NCI-H2227 (cell line): ENCODE measurements around the gene COL17A1.

ENCODE experiments used
- DNase-seq: peaks from one replicate; lab custom pipeline; 2025; ENCODE audit not compliant: unreplicated experiment; lab: John Stamatoyannopoulos, UW

Gene COL17A1

GRCh38 chr10:104034401-104035193 lies 51.1 kb downstream of the COL17A1 start:
- DNase-seq = no peak

- no peak for DNase-seq
Observed at GRCh38 chr10:104033966-104034365, 51.7 kb downstream of the COL17A1 start.

GRCh38 chr10:104033401-104033930 lies 52.2 kb downstream of the COL17A1 start:
- DNase-seq = no peak

- no peak for DNase-seq
Observed at GRCh38 chr10:104032144-104032775, 53.4 kb downstream of the COL17A1 start.

- DNase-seq = no peak
Observed at GRCh38 chr10:104031631-104032030, 54.0 kb downstream of the COL17A1 start.

- no peak for DNase-seq
Observed at GRCh38 chr10:104029521-104029860, 56.2 kb downstream of the COL17A1 start.

GRCh38 chr10:104028823-104029520 lies 56.7 kb downstream of the COL17A1 start:
- no peak for DNase-seq

GRCh38 chr10:104028146-104028545 lies 57.5 kb downstream of the COL17A1 start:
- peak; percentile 10 for DNase-seq

GRCh38 chr10:104026762-104027161 lies 58.9 kb downstream of the COL17A1 start:
- DNase-seq = no peak

GRCh38 chr10:104025524-104025923 lies 60.2 kb downstream of the COL17A1 start:
- no peak for DNase-seq

- DNase-seq = no peak
Observed at GRCh38 chr10:104022026-104022425, 63.7 kb downstream of the COL17A1 start.

- DNase-seq = no peak
Observed at GRCh38 chr10:104021246-104021645, 64.4 kb downstream of the COL17A1 start.

GRCh38 chr10:104020020-104020419 lies 65.7 kb downstream of the COL17A1 start:
- DNase-seq = no peak

GRCh38 chr10:104018471-104018870 lies 67.2 kb downstream of the COL17A1 start:
- DNase-seq = no peak

- no peak for DNase-seq
Observed at GRCh38 chr10:104016661-104017060, 69.0 kb downstream of the COL17A1 start.

- DNase-seq = no peak
Observed at GRCh38 chr10:104014176-104014575, 71.5 kb downstream of the COL17A1 start.

GRCh38 chr10:104013489-104013888 lies 72.2 kb downstream of the COL17A1 start:
- DNase-seq = no peak

GRCh38 chr10:104011904-104012303 lies 73.8 kb downstream of the COL17A1 start:
- no peak for DNase-seq

GRCh38 chr10:104005172-104005863 lies 80.4 kb downstream of the COL17A1 start:
- no peak for DNase-seq

- no peak for DNase-seq
Observed at GRCh38 chr10:104002911-104003310, 82.8 kb downstream of the COL17A1 start.

- DNase-seq = no peak
Observed at GRCh38 chr10:103998805-103999204, 86.9 kb downstream of the COL17A1 start.
